GM15510 (cell line): ENCODE measurements around the gene APOBEC3B.
A peak's percentile ranks its signal among the peaks of the same experiment; 100 is the strongest.

Experiments used
- POLR2A ChIP-seq: IDR thresholded peaks from 3 replicates; pipeline ENCODE4 v1.6.1; 2011; ENCODE audit warnings: borderline replicate concordance; ENCODE audit not compliant: insufficient read length; ENCODE audit errors: extremely low read depth

APOBEC3B gene

GRCh38 chr22:38947321-38948140 is 34.6 kb upstream of the APOBEC3B start:
- no peak for TF ChIP-seq POLR2A

GRCh38 chr22:38948181-38948940 is 33.8 kb upstream of the APOBEC3B start:
- TF ChIP-seq POLR2A = no peak

- TF ChIP-seq POLR2A = no peak
These were observed 32.2 kb upstream of the APOBEC3B start for GRCh38 chr22:38949889-38950405.

- no peak for TF ChIP-seq POLR2A
These were observed 31.4 kb upstream of the APOBEC3B start for GRCh38 chr22:38950527-38951295.

- no peak for TF ChIP-seq POLR2A
These were observed 30.4 kb upstream of the APOBEC3B start for GRCh38 chr22:38951734-38952133.

- no peak for TF ChIP-seq POLR2A
These were observed 29.7 kb upstream of the APOBEC3B start for GRCh38 chr22:38952281-38952993.

- no peak for TF ChIP-seq POLR2A
These were observed 29.1 kb upstream of the APOBEC3B start for GRCh38 chr22:38953091-38953490.

GRCh38 chr22:38953577-38954413 is 28.4 kb upstream of the APOBEC3B start:
- peak; percentile 50 for TF ChIP-seq POLR2A

GRCh38 chr22:38954414-38955043 is 27.6 kb upstream of the APOBEC3B start:
- TF ChIP-seq POLR2A = no peak

- TF ChIP-seq POLR2A = no peak
These were observed 26.8 kb upstream of the APOBEC3B start for GRCh38 chr22:38955250-38955905.

- TF ChIP-seq POLR2A = no peak
These were observed 26.2 kb upstream of the APOBEC3B start for GRCh38 chr22:38955926-38956325.

GRCh38 chr22:38956551-38956950 is 25.6 kb upstream of the APOBEC3B start:
- TF ChIP-seq POLR2A = no peak
